ENCODE data around the gene BFSP1.

The BFSP1 gene

GRCh38 chr20:17495826-17496225 lies 35.4 kb downstream of the BFSP1 start:
- no peak for DNase-seq (ENCODE audit: low read depth)

- DNase-seq (ENCODE audit: low read depth): no peak
Observed at GRCh38 chr20:17494201-17494600, 37.0 kb downstream of the BFSP1 start.

GRCh38 chr20:17493173-17493572 lies 38.0 kb downstream of the BFSP1 start:
- no peak for DNase-seq (ENCODE audit: low read depth)

- DNase-seq (ENCODE audit: low read depth): no peak
Observed at GRCh38 chr20:17491488-17491887, 39.7 kb downstream of the BFSP1 start.

GRCh38 chr20:17491041-17491440 lies 40.1 kb downstream of the BFSP1 start:
- no peak for DNase-seq (ENCODE audit: low read depth)

GRCh38 chr20:17490501-17490900 lies 40.7 kb downstream of the BFSP1 start:
- DNase-seq (ENCODE audit: low read depth): no peak

GRCh38 chr20:17488916-17489600 lies 42.1 kb downstream of the BFSP1 start:
- no peak for DNase-seq (ENCODE audit: low read depth)

- no peak for DNase-seq (ENCODE audit: low read depth)
Observed at GRCh38 chr20:17485017-17485416, 46.2 kb downstream of the BFSP1 start.

GRCh38 chr20:17482536-17482935 lies 48.6 kb downstream of the BFSP1 start:
- no peak for DNase-seq (ENCODE audit: low read depth)

- DNase-seq (ENCODE audit: low read depth): no peak
Observed at GRCh38 chr20:17481661-17482060, 49.5 kb downstream of the BFSP1 start.

- no peak for DNase-seq (ENCODE audit: low read depth)
Observed at GRCh38 chr20:17480696-17481095, 50.5 kb downstream of the BFSP1 start.

- no peak for DNase-seq (ENCODE audit: low read depth)
Observed at GRCh38 chr20:17479063-17479657, 52.0 kb downstream of the BFSP1 start.

- no peak for DNase-seq (ENCODE audit: low read depth)
Observed at GRCh38 chr20:17473659-17474058, 57.5 kb downstream of the BFSP1 start.

GRCh38 chr20:17471606-17472187 lies 59.5 kb downstream of the BFSP1 start:
- DNase-seq (ENCODE audit: low read depth): no peak

- no peak for DNase-seq (ENCODE audit: low read depth)
Observed at GRCh38 chr20:17470973-17471372, 60.2 kb downstream of the BFSP1 start.

GRCh38 chr20:17470521-17470920 lies 60.7 kb downstream of the BFSP1 start:
- no peak for DNase-seq (ENCODE audit: low read depth)

- no peak for DNase-seq (ENCODE audit: low read depth)
Observed at GRCh38 chr20:17469246-17470030, 61.7 kb downstream of the BFSP1 start.

GRCh38 chr20:17468073-17468840 lies 62.9 kb downstream of the BFSP1 start:
- no peak for DNase-seq (ENCODE audit: low read depth)

- no peak for DNase-seq (ENCODE audit: low read depth)
Observed at GRCh38 chr20:17467120-17467655, 64.0 kb downstream of the BFSP1 start.

GRCh38 chr20:17466641-17467040 lies 64.5 kb downstream of the BFSP1 start:
- DNase-seq (ENCODE audit: low read depth): no peak

GRCh38 chr20:17465236-17465635 lies 65.9 kb downstream of the BFSP1 start:
- DNase-seq (ENCODE audit: low read depth): no peak

- DNase-seq (ENCODE audit: low read depth): no peak
Observed at GRCh38 chr20:17463711-17464110, 67.5 kb downstream of the BFSP1 start.

Measured in T-helper 22 cell (primary cell).